ENCODE measurements around the gene NLGN1.

DNA sequence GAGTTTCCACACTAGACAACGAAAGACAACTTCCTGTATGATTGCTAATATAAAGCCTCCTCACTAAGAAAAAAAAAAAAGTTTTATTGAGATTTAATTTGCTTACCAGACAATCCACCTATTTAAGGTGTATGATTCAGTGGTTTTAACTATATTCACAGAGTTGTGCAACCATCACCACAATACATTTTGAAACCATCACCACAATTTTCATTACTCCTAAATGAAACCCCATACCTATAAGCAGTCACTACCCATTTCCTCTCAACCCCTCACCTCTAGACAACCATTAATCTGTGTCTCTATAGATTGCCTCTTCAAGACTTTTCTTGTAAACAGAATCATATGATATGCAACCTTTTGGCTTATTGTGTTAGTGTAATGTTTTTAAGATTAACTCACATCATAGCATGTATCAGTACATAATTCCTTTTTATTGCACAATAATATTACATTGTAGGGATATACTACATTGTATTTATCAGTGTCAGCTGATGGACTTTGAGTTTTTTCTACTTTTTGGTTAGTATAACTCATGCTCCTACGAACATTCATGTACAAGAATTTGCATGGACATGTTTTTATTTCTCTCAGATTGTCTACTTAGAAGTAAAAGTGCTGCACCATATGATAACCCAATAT, 339.7 kb downstream of the NLGN1 start:
- TF ChIP-seq CTCF (IDR thresholded peaks at IDR 0.05; ENCODE audit: low read length) (no peak), EZH2 (IDR thresholded peaks at IDR 0.05; ENCODE audit: borderline replicate concordance, low read length) (no peak)

Data from OCI-LY1 (cell line).